ENCODE results near the gene ANO7.

ANO7 gene

GRCh38 chr2:241150660-241151530 lies 37.6 kb upstream of the ANO7 start:
- H3K4me3 ChIP-seq = peak overlapping the region; percentile 69
- DNase-seq (ENCODE audit: low spot score in 2 of 2) = peak in 1 of 2 experiments; percentile 34
- peaks cover 6% of the 10 kb centered on the region for H3K36me3 ChIP-seq (replicated peaks)
- no peaks in the 10 kb centered on the region for H3K27me3 ChIP-seq (ENCODE audit: low read depth)
- no peaks in the 10 kb centered on the region for H3K9me3 ChIP-seq
- peaks cover 21% of the 10 kb centered on the region for H3K4me1 ChIP-seq
- in situ Hi-C loops (cut with MboI; ENCODE audit: low sequenced_read_pairs) = no loop called here

GRCh38 chr2:241151934-241152660 lies 36.4 kb upstream of the ANO7 start:
- in situ Hi-C loops (cut with MboI; ENCODE audit: low sequenced_read_pairs) = no loop called here
- peaks cover 18% of the 10 kb centered on the region for H3K4me1 ChIP-seq
- no peak overlapping the region for H3K4me3 ChIP-seq
- no peaks in the 10 kb centered on the region for H3K9me3 ChIP-seq
- H3K27me3 ChIP-seq (ENCODE audit: low read depth) = no peaks in the 10 kb centered on the region
- H3K36me3 ChIP-seq (replicated peaks) = peaks cover 6% of the 10 kb centered on the region
- DNase-seq (ENCODE audit: low spot score in 2 of 2) = no peak

- no peaks in the 10 kb centered on the region for H3K27me3 ChIP-seq (ENCODE audit: low read depth)
- H3K36me3 ChIP-seq (replicated peaks) = peaks cover 16% of the 10 kb centered on the region
- in situ Hi-C loops (cut with MboI; ENCODE audit: low sequenced_read_pairs) = no loop called here
- H3K4me3 ChIP-seq = no peak overlapping the region
- no peak for DNase-seq (ENCODE audit: low spot score in 2 of 2)
- H3K9me3 ChIP-seq = no peaks in the 10 kb centered on the region
- peaks cover 6% of the 10 kb centered on the region for H3K4me1 ChIP-seq
These were observed 34.9 kb upstream of the ANO7 start for GRCh38 chr2:241153616-241154015.

GRCh38 chr2:241154915-241155314 lies 33.6 kb upstream of the ANO7 start:
- in situ Hi-C loops (cut with MboI; ENCODE audit: low sequenced_read_pairs) = no loop called here
- H3K4me1 ChIP-seq = peaks cover 5% of the 10 kb centered on the region
- no peak overlapping the region for H3K4me3 ChIP-seq

GRCh38 chr2:241155936-241156335 lies 32.5 kb upstream of the ANO7 start:
- H3K36me3 ChIP-seq (replicated peaks) = peaks cover 29% of the 10 kb centered on the region
- peaks cover 5% of the 10 kb centered on the region for H3K4me1 ChIP-seq
- no peaks in the 10 kb centered on the region for H3K27me3 ChIP-seq (ENCODE audit: low read depth)
- in situ Hi-C loops (cut with MboI; ENCODE audit: low sequenced_read_pairs) = no loop called here
- no peak for DNase-seq (ENCODE audit: low spot score in 2 of 2)
- H3K9me3 ChIP-seq = no peaks in the 10 kb centered on the region
- H3K4me3 ChIP-seq = no peak overlapping the region

More at GRCh38 chr2:241154915-241155314, 33.6 kb upstream of the ANO7 start:
- Histone ChIP-seq H3K9me3 (no peaks in the 10 kb centered on the region), H3K36me3 (replicated peaks) (peaks cover 25% of the 10 kb centered on the region), H3K27me3 (ENCODE audit: low read depth) (no peaks in the 10 kb centered on the region)
- no peak for DNase-seq (ENCODE audit: low spot score in 2 of 2)

- no peaks in the 10 kb centered on the region for H3K4me1 ChIP-seq
- in situ Hi-C loops (cut with MboI; ENCODE audit: low sequenced_read_pairs) = no loop called here
- no peaks in the 10 kb centered on the region for H3K9me3 ChIP-seq
- H3K4me3 ChIP-seq = no peak overlapping the region
- no peak for DNase-seq (ENCODE audit: low spot score in 2 of 2)
- H3K36me3 ChIP-seq (replicated peaks) = peaks cover 34% of the 10 kb centered on the region
- H3K27me3 ChIP-seq (ENCODE audit: low read depth) = no peaks in the 10 kb centered on the region
These were observed 31.5 kb upstream of the ANO7 start for GRCh38 chr2:241156971-241157441.

- Histone ChIP-seq H3K36me3 (replicated peaks) (peaks cover 37% of the 10 kb centered on the region), H3K9me3 (no peaks in the 10 kb centered on the region), H3K4me1 (no peaks in the 10 kb centered on the region), H3K4me3 (no peak overlapping the region), H3K27me3 (ENCODE audit: low read depth) (no peaks in the 10 kb centered on the region)
- DNase-seq (ENCODE audit: low spot score in 2 of 2) = no peak
- in situ Hi-C loops (cut with MboI; ENCODE audit: low sequenced_read_pairs) = no loop called here
These were observed 30.5 kb upstream of the ANO7 start for GRCh38 chr2:241157841-241158545.

GRCh38 chr2:241158546-241158900 lies 30.0 kb upstream of the ANO7 start:
- Histone ChIP-seq H3K27me3 (ENCODE audit: low read depth) (no peaks in the 10 kb centered on the region), H3K4me1 (no peaks in the 10 kb centered on the region), H3K4me3 (no peak overlapping the region), H3K36me3 (replicated peaks) (peaks cover 42% of the 10 kb centered on the region), H3K9me3 (no peaks in the 10 kb centered on the region)
- in situ Hi-C loops (cut with MboI; ENCODE audit: low sequenced_read_pairs) = no loop called here
- DNase-seq (ENCODE audit: low spot score in 2 of 2) = no peak

GRCh38 chr2:241159116-241159515 lies 29.4 kb upstream of the ANO7 start:
- Histone ChIP-seq H3K4me1 (no peaks in the 10 kb centered on the region), H3K9me3 (no peaks in the 10 kb centered on the region), H3K27me3 (ENCODE audit: low read depth) (no peaks in the 10 kb centered on the region), H3K36me3 (replicated peaks) (peaks cover 46% of the 10 kb centered on the region), H3K4me3 (no peak overlapping the region)
- in situ Hi-C loops (cut with MboI; ENCODE audit: low sequenced_read_pairs) = no loop called here
- no peak for DNase-seq (ENCODE audit: low spot score in 2 of 2)

GRCh38 chr2:241160318-241160717 lies 28.2 kb upstream of the ANO7 start:
- Histone ChIP-seq H3K27me3 (ENCODE audit: low read depth) (no peaks in the 10 kb centered on the region), H3K36me3 (replicated peaks) (peaks cover 47% of the 10 kb centered on the region), H3K4me1 (no peaks in the 10 kb centered on the region), H3K4me3 (no peak overlapping the region), H3K9me3 (no peaks in the 10 kb centered on the region)
- no peak for DNase-seq (ENCODE audit: low spot score in 2 of 2)
- in situ Hi-C loops (cut with MboI; ENCODE audit: low sequenced_read_pairs) = no loop called here

- Histone ChIP-seq H3K4me1 (no peaks in the 10 kb centered on the region), H3K4me3 (no peak overlapping the region), H3K9me3 (no peaks in the 10 kb centered on the region), H3K36me3 (replicated peaks) (peaks cover 56% of the 10 kb centered on the region), H3K27me3 (ENCODE audit: low read depth) (no peaks in the 10 kb centered on the region)
- in situ Hi-C loops (cut with MboI; ENCODE audit: low sequenced_read_pairs) = no loop called here
- no peak for DNase-seq (ENCODE audit: low spot score in 2 of 2)
These were observed 26.7 kb upstream of the ANO7 start for GRCh38 chr2:241161646-241162281.

GRCh38 chr2:241163601-241164118 lies 24.8 kb upstream of the ANO7 start:
- Histone ChIP-seq H3K4me3 (no peak overlapping the region), H3K27me3 (ENCODE audit: low read depth) (no peaks in the 10 kb centered on the region), H3K36me3 (replicated peaks) (peaks cover 48% of the 10 kb centered on the region), H3K9me3 (no peaks in the 10 kb centered on the region), H3K4me1 (no peaks in the 10 kb centered on the region)
- in situ Hi-C loops (cut with MboI; ENCODE audit: low sequenced_read_pairs) = no loop called here
- no peak for DNase-seq (ENCODE audit: low spot score in 2 of 2)

- Histone ChIP-seq H3K4me3 (no peak overlapping the region), H3K4me1 (no peaks in the 10 kb centered on the region), H3K36me3 (replicated peaks) (peaks cover 40% of the 10 kb centered on the region), H3K27me3 (ENCODE audit: low read depth) (no peaks in the 10 kb centered on the region), H3K9me3 (no peaks in the 10 kb centered on the region)
- in situ Hi-C loops (cut with MboI; ENCODE audit: low sequenced_read_pairs) = no loop called here
- no peak for DNase-seq (ENCODE audit: low spot score in 2 of 2)
These were observed 20.1 kb upstream of the ANO7 start for GRCh38 chr2:241168366-241168765.
